Loucy (cell line): Measurements from ENCODE around the gene ANKRD26.

Experiments used
- H2AFZ ChIP-seq: fragments of 200-600 bp; sonication (generic); 2 replicates; pipeline ENCODE4 v1.6.0; 2016; ENCODE audit warnings: antibody characterized with exemption, mild to moderate bottlenecking, low read length, moderate library complexity
- H3F3A ChIP-seq: fragments of 200-600 bp; 2 replicates; pipeline ENCODE4 v1.6.0; 2016; ENCODE audit warnings: antibody characterized with exemption, low read depth, mild to moderate bottlenecking
- H3K27me3 ChIP-seq: fragments of 200-600 bp; sonication (generic); 2 replicates; pipeline ENCODE4 v1.6.1; 2014; ENCODE audit warnings: low read length, mild to moderate bottlenecking; ENCODE audit not compliant: insufficient read depth, poor library complexity, severe bottlenecking
- H3K36me3 ChIP-seq: fragments of 200-600 bp; sonication (generic); 2 replicates; pipeline ENCODE4 v1.6.1; 2016; ENCODE audit warnings: low read length; ENCODE audit not compliant: insufficient read depth
- H3K4me1 ChIP-seq: fragments of 200-600 bp; sonication (generic); 2 replicates; pipeline ENCODE4 v1.5.1; 2014; ENCODE audit warnings: low read length, mild to moderate bottlenecking; ENCODE audit not compliant: insufficient read depth, poor library complexity, severe bottlenecking
- H3K4me2 ChIP-seq: fragments of 200-600 bp; sonication (generic); 2 replicates; pipeline ENCODE4 v1.6.0; 2014; ENCODE audit warnings: antibody characterized with exemption, low read length, low read depth, mild to moderate bottlenecking; ENCODE audit not compliant: poor library complexity, severe bottlenecking
- H3K4me3 ChIP-seq: fragments of 200-600 bp; sonication (generic); 2 replicates; pipeline ENCODE4 v1.5.1; 2014; ENCODE audit warnings: low read length, mild to moderate bottlenecking, mixed read lengths; ENCODE audit not compliant: poor library complexity, severe bottlenecking
- H3K79me2 ChIP-seq: fragments of 200-600 bp; sonication (generic); 2 replicates; pipeline ENCODE4 v1.6.1; 2014; ENCODE audit warnings: low read length; ENCODE audit not compliant: insufficient read depth
- H3K9ac ChIP-seq: fragments of 200-600 bp; sonication (generic); 2 replicates; pipeline ENCODE4 v1.6.0; 2014; ENCODE audit warnings: mild to moderate bottlenecking, low read depth, low read length, moderate library complexity; ENCODE audit not compliant: poor library complexity, severe bottlenecking
- H3K9me2 ChIP-seq: fragments of 200-600 bp; sonication (generic); replicated peaks from 2 replicates; pipeline ENCODE4 v1.6.1; 2016; ENCODE audit warnings: low read depth, low read length, mixed read lengths
- H3K9me3 ChIP-seq: fragments of 200-600 bp; sonication (generic); 2 replicates; pipeline ENCODE4 v1.6.1; 2014; ENCODE audit warnings: mild to moderate bottlenecking, antibody characterized with exemption, low read length, low read depth; ENCODE audit not compliant: insufficient read depth
- H4K20me1 ChIP-seq: fragments of 200-600 bp; sonication (generic); 2 replicates; pipeline ENCODE4 v1.6.0; 2014; ENCODE audit warnings: antibody characterized with exemption, low read length, mild to moderate bottlenecking; ENCODE audit not compliant: insufficient read depth, poor library complexity, severe bottlenecking
- EZH2phosphoT487 ChIP-seq: fragments of 200-600 bp; IDR thresholded peaks from 2 replicates; pipeline ENCODE4 v1.6.1; 2018; ENCODE audit warnings: antibody characterized with exemption, mild to moderate bottlenecking, moderate library complexity, borderline replicate concordance
- TF ChIP-seq, protein P1 (sequence below): fragments of 200-600 bp; sonication (generic); conservative IDR thresholded peaks from 2 replicates; pipeline ENCODE4 v1.5.1; 2014; ENCODE audit warnings: mild to moderate bottlenecking, antibody characterized with exemption, low read length

The ANKRD26 gene

DNA sequence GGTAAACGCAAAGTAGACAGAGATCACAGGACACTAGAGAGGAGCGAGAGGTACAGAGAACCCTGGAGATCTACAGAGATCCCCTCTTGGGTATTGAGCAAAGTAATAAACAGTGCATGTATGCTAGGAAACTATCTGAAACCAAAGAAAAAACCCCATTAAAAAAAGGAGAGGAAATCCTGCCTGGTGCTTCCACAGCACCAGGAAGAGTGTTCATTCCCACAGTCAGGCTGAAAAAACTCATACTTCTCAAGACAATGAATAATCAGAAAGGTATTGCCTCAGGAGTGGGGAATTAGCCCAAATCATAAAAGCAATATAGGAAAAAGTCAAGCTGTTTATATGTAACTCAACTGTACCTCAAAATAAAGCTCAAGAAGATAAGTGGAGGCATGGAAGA is 59.1 kb downstream of the ANKRD26 start:
- Histone ChIP-seq H4K20me1 (no peaks in the 10 kb centered on the region), H3K79me2 (no peaks in the 10 kb centered on the region), H3K4me1 (no peaks in the 10 kb centered on the region), H2AFZ (no peak overlapping the region), H3K9me3 (no peaks in the 10 kb centered on the region), H3F3A (no peaks in the 10 kb centered on the region), H3K4me3 (no peak overlapping the region), H3K36me3 (no peaks in the 10 kb centered on the region), H3K27me3 (no peaks in the 10 kb centered on the region), H3K9ac (no peak overlapping the region), H3K9me2 (no peaks in the 10 kb centered on the region), H3K4me2 (no peak overlapping the region)
- TF ChIP-seq, protein P1, sequence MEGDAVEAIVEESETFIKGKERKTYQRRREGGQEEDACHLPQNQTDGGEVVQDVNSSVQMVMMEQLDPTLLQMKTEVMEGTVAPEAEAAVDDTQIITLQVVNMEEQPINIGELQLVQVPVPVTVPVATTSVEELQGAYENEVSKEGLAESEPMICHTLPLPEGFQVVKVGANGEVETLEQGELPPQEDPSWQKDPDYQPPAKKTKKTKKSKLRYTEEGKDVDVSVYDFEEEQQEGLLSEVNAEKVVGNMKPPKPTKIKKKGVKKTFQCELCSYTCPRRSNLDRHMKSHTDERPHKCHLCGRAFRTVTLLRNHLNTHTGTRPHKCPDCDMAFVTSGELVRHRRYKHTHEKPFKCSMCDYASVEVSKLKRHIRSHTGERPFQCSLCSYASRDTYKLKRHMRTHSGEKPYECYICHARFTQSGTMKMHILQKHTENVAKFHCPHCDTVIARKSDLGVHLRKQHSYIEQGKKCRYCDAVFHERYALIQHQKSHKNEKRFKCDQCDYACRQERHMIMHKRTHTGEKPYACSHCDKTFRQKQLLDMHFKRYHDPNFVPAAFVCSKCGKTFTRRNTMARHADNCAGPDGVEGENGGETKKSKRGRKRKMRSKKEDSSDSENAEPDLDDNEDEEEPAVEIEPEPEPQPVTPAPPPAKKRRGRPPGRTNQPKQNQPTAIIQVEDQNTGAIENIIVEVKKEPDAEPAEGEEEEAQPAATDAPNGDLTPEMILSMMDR: no peak
- no peak for TF ChIP-seq EZH2phosphoT487

DNA sequence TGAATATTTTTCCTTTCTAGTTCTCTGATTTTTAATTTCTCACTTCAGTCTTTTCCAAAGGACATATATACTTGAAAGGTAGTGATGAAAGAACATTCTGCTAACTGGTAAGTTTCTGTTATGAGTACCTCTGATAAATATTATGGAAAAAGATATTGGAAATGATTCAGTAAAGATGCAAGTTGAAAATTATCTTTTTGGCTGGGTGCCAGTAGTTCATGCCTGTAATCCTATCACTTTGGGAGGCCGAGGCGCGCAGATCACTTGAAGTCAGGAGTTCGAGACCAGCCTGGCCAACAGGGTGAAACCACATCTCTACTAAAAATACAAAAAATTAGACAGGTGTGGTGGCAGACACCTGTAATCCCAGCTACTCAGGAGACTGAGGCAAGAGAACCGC is 62.1 kb downstream of the ANKRD26 start:
- H3K36me3 ChIP-seq: no peaks in the 10 kb centered on the region
- no peaks in the 10 kb centered on the region for H4K20me1 ChIP-seq
- H3K9ac ChIP-seq: no peak overlapping the region
- no peak overlapping the region for H3K4me3 ChIP-seq
- TF ChIP-seq EZH2phosphoT487: no peak
- TF ChIP-seq, protein P1: no peak
- H3K27me3 ChIP-seq: no peaks in the 10 kb centered on the region
- H3K4me2 ChIP-seq: no peak overlapping the region
- H2AFZ ChIP-seq: no peak overlapping the region
- no peaks in the 10 kb centered on the region for H3K9me3 ChIP-seq
- H3K9me2 ChIP-seq: no peaks in the 10 kb centered on the region
- no peaks in the 10 kb centered on the region for H3F3A ChIP-seq
- no peaks in the 10 kb centered on the region for H3K79me2 ChIP-seq
- H3K4me1 ChIP-seq: no peaks in the 10 kb centered on the region

DNA sequence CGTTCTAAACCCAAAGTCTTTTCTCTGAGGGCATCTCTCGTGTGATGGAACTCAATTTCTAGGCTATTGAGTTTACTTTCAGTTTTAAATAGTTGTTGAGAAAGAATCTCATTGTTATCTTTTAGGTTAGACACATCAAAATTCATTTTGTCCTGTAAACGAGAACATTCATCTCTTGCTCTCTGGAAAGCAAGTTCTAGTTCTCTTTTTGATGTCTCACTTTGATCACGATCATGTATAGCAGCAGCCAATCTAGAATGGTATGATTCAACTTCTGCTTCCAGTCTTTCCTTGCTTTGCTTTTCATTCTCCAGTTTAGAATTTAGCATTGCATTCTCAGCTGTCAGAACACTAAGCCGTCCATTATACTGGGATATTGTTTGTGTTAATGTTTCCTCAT is 65.1 kb downstream of the ANKRD26 start:
- no peak overlapping the region for H2AFZ ChIP-seq
- no peaks in the 10 kb centered on the region for H4K20me1 ChIP-seq
- no peak overlapping the region for H3K9ac ChIP-seq
- no peak for TF ChIP-seq EZH2phosphoT487
- TF ChIP-seq, protein P1: no peak
- H3K27me3 ChIP-seq: no peaks in the 10 kb centered on the region
- H3K9me3 ChIP-seq: no peaks in the 10 kb centered on the region
- no peaks in the 10 kb centered on the region for H3K4me1 ChIP-seq
- no peak overlapping the region for H3K4me2 ChIP-seq
- H3F3A ChIP-seq: no peaks in the 10 kb centered on the region
- no peaks in the 10 kb centered on the region for H3K36me3 ChIP-seq
- H3K79me2 ChIP-seq: no peaks in the 10 kb centered on the region
- H3K4me3 ChIP-seq: no peak overlapping the region
- H3K9me2 ChIP-seq: no peaks in the 10 kb centered on the region
